Aorta (tissue), 5 donors: ENCODE measurements around the gene GGTLC2. TPM values are rescaled to one million over a fixed set of nuclear protein-coding genes. Genes with fewer than 3 reads are reported as not detected.

ENCODE experiments used
- ATAC-seq: fragments of 200-7000 bp; cut with Tn5 transposase; one replicate; pipeline ENCODE4 v1.9.1; 2022; ENCODE audit warnings: moderate library complexity; ENCODE audit not compliant: low FRiP score
- DNase-seq, 2 donors: peaks; one replicate each; pipeline ENCODE4 v3.0.0-alpha.2; 2020
- H3K27ac ChIP-seq, 2 donors: one replicate each; pipeline ENCODE4 v1.5.1; 2013; ENCODE audit warnings: low read length in 2 of 2, mild to moderate bottlenecking in 2 of 2, moderate library complexity in 2 of 2, control low read depth in 1 of 2, inconsistent platforms in 1 of 2, low read depth in 1 of 2
- H3K27me3 ChIP-seq, 2 donors: one replicate each; pipeline ENCODE4 v1.6.1; 2013; ENCODE audit warnings: control low read depth in 1 of 2, low read length in 1 of 2, mild to moderate bottlenecking in 1 of 2, moderate library complexity in 1 of 2; ENCODE audit not compliant: insufficient read depth in 2 of 2, control insufficient read depth in 1 of 2
- H3K36me3 ChIP-seq, 2 donors: one replicate each; pipeline ENCODE4 v1.6.1; 2013; ENCODE audit warnings: control low read depth in 1 of 2, low read length in 1 of 2, mild to moderate bottlenecking in 1 of 2; ENCODE audit not compliant: insufficient read depth in 2 of 2, control insufficient read depth in 1 of 2
- H3K4me1 ChIP-seq, 2 donors: one replicate each; pipeline ENCODE4 v1.6.1; 2013; ENCODE audit warnings: low read length in 2 of 2, control low read depth in 1 of 2, mild to moderate bottlenecking in 1 of 2, moderate library complexity in 1 of 2; ENCODE audit not compliant: insufficient read depth in 2 of 2, control insufficient read depth in 1 of 2
- H3K4me3 ChIP-seq, 2 donors: one replicate each; pipeline ENCODE4 v1.5.1; 2013; ENCODE audit warnings: low read length in 2 of 2, control low read depth in 1 of 2, mild to moderate bottlenecking in 1 of 2
- H3K9me3 ChIP-seq: one replicate; pipeline ENCODE4 v1.6.1; 2013; ENCODE audit warnings: mild to moderate bottlenecking, low read length; ENCODE audit not compliant: control insufficient read depth
- WGBS, 2 donors: extraction: QIAGEN DNeasy Blood & Tissue Kit; methylation state at CpG; one replicate each; pipeline ENCODE4 v1.1.7; 2013; 5-methylcytosine and 5-hydroxymethylcytosine counted together
- intact Hi-C, 2 donors: fragments of 100-400 bp; cut with DNase I; formaldehyde crosslinking; loops; one replicate each; pipeline versions ENCODE4 v1.14.2 to v1.15.0; 2022
- polyA plus RNA-seq, 2 donors: library from polyadenylated mRNA; stranded (reverse); fragments of 200-250 nt; gene quantifications; one replicate each; pipeline ENCODE4 v1.2.3, GENCODE V29; 2013
- total RNA-seq, 2 donors: library from RNA; stranded (reverse); fragmentation: NEBNext Ultra II Directional; extraction: Animal tissue kit (Norgen Biotek cat#: 25700); gene quantifications; one replicate each; pipeline ENCODE4 v1.2.1, GENCODE V29; 2021
- donor health status: healthy with polysubstance abuse.
- donor health status: Bipolar disorder and iron deficiency.
- donor health status: DM: no; HTN: no; CAD: no.
- donor health status: DM: no; HTN: no; CAD: no.
- donor health status: DM: yes; HTN: yes; CAD: no.

GGTLC2 gene
- total and polyA plus RNA-seq, 4 donors: not detected

GRCh38 chr22:22689621-22690345, 45.4 kb downstream of the GGTLC2 start:
- no peak overlapping the region for H3K4me3 ChIP-seq
- no peaks in the 10 kb centered on the region for H3K9me3 ChIP-seq
- DNase-seq (no peak), ATAC-seq (no peak)
- intact Hi-C loops: no loop called here
- H3K4me1 ChIP-seq: no peaks in the 10 kb centered on the region
- WGBS, 2 donors: 73 to 76% methylated on average over 4 of the region's 4 CpGs
- no peaks in the 10 kb centered on the region for H3K36me3 ChIP-seq
- H3K27ac ChIP-seq: no peak overlapping the region
- H3K27me3 ChIP-seq: no peaks in the 10 kb centered on the region

GRCh38 chr22:22691055-22691454, 46.6 kb downstream of the GGTLC2 start:
- H3K4me1 ChIP-seq: no peaks in the 10 kb centered on the region
- H3K36me3 ChIP-seq: no peaks in the 10 kb centered on the region
- DNase-seq (no peak), ATAC-seq (no peak)
- no peaks in the 10 kb centered on the region for H3K9me3 ChIP-seq
- H3K27me3 ChIP-seq: no peaks in the 10 kb centered on the region
- 73% methylated on average over 5 of the region's 5 CpGs for WGBS, 2 donors
- no peak overlapping the region for H3K4me3 ChIP-seq
- intact Hi-C loops: no loop called here
- H3K27ac ChIP-seq: no peak overlapping the region

GRCh38 chr22:22691716-22692701, 47.6 kb downstream of the GGTLC2 start:
- no peak for ATAC-seq
- WGBS, 2 donors: 70 to 76% methylated on average over 8 of the region's 8 CpGs

DNA sequence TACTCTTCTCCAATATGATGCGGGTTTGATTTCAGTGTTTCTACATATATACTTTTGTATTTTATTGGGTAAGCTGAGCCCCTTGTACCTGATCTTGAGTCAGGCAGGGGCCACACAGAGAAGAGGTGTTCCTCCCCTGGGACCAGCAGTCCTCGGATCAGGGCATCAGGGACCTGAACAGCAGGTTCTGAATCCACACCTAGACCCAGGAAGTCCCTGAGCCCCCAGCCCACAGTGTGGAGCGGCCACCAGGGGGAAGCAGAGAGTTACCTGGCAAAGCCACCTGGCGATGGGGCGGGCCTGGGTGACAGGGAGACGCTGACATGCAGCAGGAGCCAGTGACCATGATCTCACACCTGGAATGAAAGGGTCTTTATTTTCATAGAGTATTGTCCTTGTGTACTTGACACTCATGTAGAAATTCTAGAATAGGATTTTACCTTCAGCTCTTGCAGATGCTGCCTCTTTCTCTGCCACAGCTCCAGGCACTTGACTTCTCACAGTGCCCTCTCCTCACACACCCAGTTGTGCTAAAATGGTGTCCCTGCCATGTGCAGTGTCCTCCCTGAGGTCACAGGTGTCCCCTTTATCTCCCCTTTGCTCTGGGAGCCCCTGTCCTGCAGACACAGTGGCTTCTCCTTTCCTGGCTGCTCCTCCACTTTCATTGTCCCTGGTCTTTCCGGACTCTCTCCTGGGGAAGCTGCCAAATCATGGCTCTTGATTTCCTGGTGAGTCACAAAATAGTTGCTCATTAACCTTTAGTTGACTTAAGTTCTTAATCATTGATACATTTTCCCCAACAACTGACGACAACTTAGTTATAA, 48.5 kb downstream of the GGTLC2 start:
- no peaks in the 10 kb centered on the region for H3K4me1 ChIP-seq
- DNase-seq: no peak
- H3K27me3 ChIP-seq: no peaks in the 10 kb centered on the region
- no peak overlapping the region for H3K4me3 ChIP-seq
- no peaks in the 10 kb centered on the region for H3K9me3 ChIP-seq
- no peak for ATAC-seq
- intact Hi-C loops: no loop called here
- H3K27ac ChIP-seq: no peak overlapping the region
- WGBS, 2 donors: 24 to 31% methylated on average over 8 of the region's 8 CpGs
- H3K36me3 ChIP-seq: no peaks in the 10 kb centered on the region

More at GRCh38 chr22:22691716-22692701, 47.6 kb downstream of the GGTLC2 start:
- intact Hi-C loops: no loop called here
- Histone ChIP-seq H3K27ac (no peak overlapping the region), H3K4me1 (no peaks in the 10 kb centered on the region), H3K27me3 (no peaks in the 10 kb centered on the region), H3K9me3 (no peaks in the 10 kb centered on the region), H3K4me3 (no peak overlapping the region), H3K36me3 (no peaks in the 10 kb centered on the region)
- DNase-seq: no peak

GRCh38 chr22:22693531-22693884, 49.1 kb downstream of the GGTLC2 start:
- no peak for ATAC-seq
- no peak overlapping the region for H3K27ac ChIP-seq
- WGBS, 2 donors: 78 to 86% methylated on average over 2 of the region's 2 CpGs
- no peaks in the 10 kb centered on the region for H3K4me1 ChIP-seq
- no peaks in the 10 kb centered on the region for H3K27me3 ChIP-seq
- intact Hi-C loops: no loop called here
- H3K36me3 ChIP-seq: no peaks in the 10 kb centered on the region
- no peak overlapping the region for H3K4me3 ChIP-seq
- H3K9me3 ChIP-seq: no peaks in the 10 kb centered on the region
- DNase-seq: no peak

DNA sequence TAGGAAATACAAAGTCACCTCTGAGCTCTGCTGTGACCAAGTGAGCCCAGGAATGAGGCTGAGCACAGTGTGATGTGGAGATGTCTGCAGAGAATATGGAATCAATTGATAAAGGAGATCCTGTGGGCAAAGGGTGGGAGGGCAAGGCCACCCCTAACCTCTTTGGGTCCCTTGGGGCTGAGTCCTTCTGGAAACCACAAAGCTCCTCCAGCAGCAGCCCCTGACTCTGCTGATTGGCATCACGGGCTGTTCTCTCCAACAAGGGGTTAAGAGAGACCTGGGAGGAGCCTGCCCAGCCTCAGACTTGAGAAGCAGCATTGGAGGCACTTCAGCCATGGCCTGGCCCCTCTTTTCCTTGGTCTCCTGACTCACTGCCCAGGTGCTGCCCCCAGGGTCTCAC, 49.7 kb downstream of the GGTLC2 start:
- WGBS, 2 donors: 50 to 71% methylated on average over 1 of the region's 1 CpG
- DNase-seq (no peak), ATAC-seq (no peak)
- H3K4me3 ChIP-seq: no peak overlapping the region
- H3K9me3 ChIP-seq: no peaks in the 10 kb centered on the region
- intact Hi-C loops: no loop called here
- no peaks in the 10 kb centered on the region for H3K4me1 ChIP-seq
- H3K27ac ChIP-seq: no peak overlapping the region
- no peaks in the 10 kb centered on the region for H3K27me3 ChIP-seq
- no peaks in the 10 kb centered on the region for H3K36me3 ChIP-seq

DNA sequence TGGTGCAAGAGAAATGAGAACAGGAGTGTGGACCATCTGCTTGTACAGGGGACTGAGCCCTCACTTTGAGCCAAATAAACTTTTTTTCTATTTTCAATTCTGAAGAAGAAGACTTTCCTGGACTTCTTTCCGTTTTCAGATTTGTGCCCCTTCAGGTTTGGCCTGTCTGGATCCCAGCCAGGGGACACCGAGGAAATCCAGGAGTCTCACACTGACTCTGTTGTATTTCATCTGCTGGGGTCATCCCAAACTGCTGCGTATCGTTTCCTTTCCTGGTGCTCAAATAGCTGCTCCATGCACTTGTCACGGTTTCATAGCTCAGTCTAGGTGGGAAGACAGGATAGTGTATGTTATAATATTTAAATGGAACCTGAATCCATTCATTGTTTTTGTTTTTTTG, 51.7 kb downstream of the GGTLC2 start:
- no peak for DNase-seq
- Histone ChIP-seq H3K4me1 (no peaks in the 10 kb centered on the region), H3K4me3 (no peak overlapping the region), H3K36me3 (no peaks in the 10 kb centered on the region), H3K27ac (no peak overlapping the region), H3K27me3 (no peaks in the 10 kb centered on the region), H3K9me3 (no peaks in the 10 kb centered on the region)
- 85% methylated on average over 5 of the region's 5 CpGs for WGBS, 2 donors
- intact Hi-C loops: no loop called here
- ATAC-seq: no peak
